OCI-LY1 (cell line): Measurements from ENCODE around the gene PSD2.

Source experiments
- H2AFZ ChIP-seq: fragments of 200-600 bp; sonication (generic), shearing (Covaris generic); 2 replicates; pipeline ENCODE4 v1.6.0; 2014; ENCODE audit warnings: antibody characterized with exemption, mild to moderate bottlenecking, low read length
- H3F3A ChIP-seq: fragments of 200-600 bp; sonication (generic), shearing (Covaris generic); 2 replicates; pipeline ENCODE4 v1.6.0; 2014; ENCODE audit warnings: mild to moderate bottlenecking, antibody characterized with exemption, low read length, moderate library complexity; ENCODE audit not compliant: insufficient read depth
- H3K27ac ChIP-seq: fragments of 200-600 bp; sonication (generic); 2 replicates; pipeline ENCODE4 v1.5.1; 2014; ENCODE audit warnings: low read length, mixed run types, mild to moderate bottlenecking, low read depth; ENCODE audit not compliant: poor library complexity, severe bottlenecking
- H3K27me3 ChIP-seq: fragments of 200-600 bp; sonication (generic); 2 replicates; pipeline ENCODE4 v1.6.0; 2014; ENCODE audit warnings: antibody characterized with exemption, mild to moderate bottlenecking, low read length, moderate library complexity; ENCODE audit not compliant: insufficient read depth
- H3K36me3 ChIP-seq: fragments of 200-600 bp; sonication (generic); 2 replicates; pipeline ENCODE4 v1.6.1; 2014; ENCODE audit warnings: mild to moderate bottlenecking, antibody characterized with exemption, low read length, moderate library complexity, mixed read lengths; ENCODE audit not compliant: insufficient read depth
- H3K4me1 ChIP-seq: fragments of 200-600 bp; sonication (generic); 2 replicates; pipeline ENCODE4 v1.5.1; 2014; ENCODE audit warnings: mild to moderate bottlenecking, low read length, moderate library complexity; ENCODE audit not compliant: insufficient read depth, severe bottlenecking
- H3K4me2 ChIP-seq: fragments of 200-600 bp; sonication (generic), shearing (Covaris generic); 2 replicates; pipeline ENCODE4 v1.6.1; 2014; ENCODE audit warnings: low read length
- H3K4me3 ChIP-seq: fragments of 200-600 bp; sonication (generic); 2 replicates; pipeline ENCODE4 v1.5.1; 2014; ENCODE audit warnings: low read length, low read depth, mild to moderate bottlenecking, mixed read lengths; ENCODE audit not compliant: poor library complexity, severe bottlenecking
- H3K79me2 ChIP-seq: fragments of 200-600 bp; shearing (Covaris generic); 2 replicates; pipeline ENCODE4 v1.6.1; 2016; ENCODE audit warnings: mixed run types, low read length, mixed read lengths; ENCODE audit not compliant: insufficient read depth
- H3K9ac ChIP-seq: fragments of 200-600 bp; sonication (generic), shearing (Covaris generic); 2 replicates; pipeline ENCODE4 v1.6.1; 2014; ENCODE audit warnings: mild to moderate bottlenecking, low read length, mixed read lengths
- H3K9me2 ChIP-seq: fragments of 200-600 bp; sonication (generic), shearing (Covaris generic); 2 replicates; pipeline ENCODE4 v1.6.1; 2014; ENCODE audit warnings: low read depth, mild to moderate bottlenecking, low read length, mixed read lengths
- H3K9me3 ChIP-seq: fragments of 200-600 bp; shearing (Covaris generic); 2 replicates; pipeline ENCODE4 v1.6.1; 2014; ENCODE audit warnings: low read length, mixed read lengths
- H4K20me1 ChIP-seq: fragments of 200-600 bp; sonication (generic), shearing (Covaris generic); 2 replicates; pipeline ENCODE4 v1.6.0; 2016; ENCODE audit warnings: mild to moderate bottlenecking, low read length; ENCODE audit not compliant: insufficient read depth
- EZH2 ChIP-seq: fragments of 200-600 bp; sonication (generic), shearing (Covaris generic); IDR thresholded peaks from 2 replicates; pipeline ENCODE4 v1.8.0; 2017; ENCODE audit warnings: borderline replicate concordance, mixed run types, mild to moderate bottlenecking, antibody characterized with exemption, low read length, moderate library complexity, mixed read lengths
- TF ChIP-seq, protein P1 (sequence below): fragments of 200-600 bp; sonication (generic), shearing (Covaris generic); IDR thresholded peaks from 2 replicates; pipeline ENCODE4 v1.5.1; 2017; ENCODE audit warnings: mild to moderate bottlenecking, antibody characterized with exemption, low read length, moderate library complexity, mixed read lengths

Gene PSD2

DNA sequence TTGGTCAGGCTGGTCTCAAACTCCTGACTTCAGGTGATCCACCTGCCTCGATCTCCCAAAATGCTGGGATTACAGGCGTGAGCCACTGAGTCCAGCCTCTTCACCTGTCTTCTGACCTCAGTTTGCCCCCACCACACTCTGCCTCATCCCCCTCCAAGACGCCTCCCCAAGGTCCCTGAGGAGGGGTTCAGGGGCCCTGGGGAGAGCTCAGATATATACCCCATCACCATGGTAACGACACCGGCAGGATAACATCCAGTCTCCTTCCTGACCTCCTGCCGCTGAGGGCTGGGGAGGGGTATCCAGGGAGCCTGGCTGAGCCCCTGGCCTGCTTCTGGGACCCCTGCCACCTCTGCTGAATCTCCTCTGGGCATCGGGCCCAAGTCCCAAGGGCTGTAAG is 19.7 kb upstream of the PSD2 start:
- Histone ChIP-seq H2AFZ (no peak overlapping the region), H3K27me3 (0 out of 2 replicates have a peak, but pooled peaks cover 5% of the 10 kb centered on the region), H3K9ac (no peak overlapping the region), H3K4me2 (no peak overlapping the region), H3K79me2 (no peaks in the 10 kb centered on the region), H4K20me1 (no peaks in the 10 kb centered on the region), H3K9me3 (no peaks in the 10 kb centered on the region), H3K27ac (no peak overlapping the region), H3K36me3 (no peaks in the 10 kb centered on the region), H3K4me1 (no peaks in the 10 kb centered on the region), H3K9me2 (no peaks in the 10 kb centered on the region), H3K4me3 (no peak overlapping the region), H3F3A (no peaks in the 10 kb centered on the region)
- TF ChIP-seq, protein P1, sequence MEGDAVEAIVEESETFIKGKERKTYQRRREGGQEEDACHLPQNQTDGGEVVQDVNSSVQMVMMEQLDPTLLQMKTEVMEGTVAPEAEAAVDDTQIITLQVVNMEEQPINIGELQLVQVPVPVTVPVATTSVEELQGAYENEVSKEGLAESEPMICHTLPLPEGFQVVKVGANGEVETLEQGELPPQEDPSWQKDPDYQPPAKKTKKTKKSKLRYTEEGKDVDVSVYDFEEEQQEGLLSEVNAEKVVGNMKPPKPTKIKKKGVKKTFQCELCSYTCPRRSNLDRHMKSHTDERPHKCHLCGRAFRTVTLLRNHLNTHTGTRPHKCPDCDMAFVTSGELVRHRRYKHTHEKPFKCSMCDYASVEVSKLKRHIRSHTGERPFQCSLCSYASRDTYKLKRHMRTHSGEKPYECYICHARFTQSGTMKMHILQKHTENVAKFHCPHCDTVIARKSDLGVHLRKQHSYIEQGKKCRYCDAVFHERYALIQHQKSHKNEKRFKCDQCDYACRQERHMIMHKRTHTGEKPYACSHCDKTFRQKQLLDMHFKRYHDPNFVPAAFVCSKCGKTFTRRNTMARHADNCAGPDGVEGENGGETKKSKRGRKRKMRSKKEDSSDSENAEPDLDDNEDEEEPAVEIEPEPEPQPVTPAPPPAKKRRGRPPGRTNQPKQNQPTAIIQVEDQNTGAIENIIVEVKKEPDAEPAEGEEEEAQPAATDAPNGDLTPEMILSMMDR: no peak
- TF ChIP-seq EZH2: no peak

DNA sequence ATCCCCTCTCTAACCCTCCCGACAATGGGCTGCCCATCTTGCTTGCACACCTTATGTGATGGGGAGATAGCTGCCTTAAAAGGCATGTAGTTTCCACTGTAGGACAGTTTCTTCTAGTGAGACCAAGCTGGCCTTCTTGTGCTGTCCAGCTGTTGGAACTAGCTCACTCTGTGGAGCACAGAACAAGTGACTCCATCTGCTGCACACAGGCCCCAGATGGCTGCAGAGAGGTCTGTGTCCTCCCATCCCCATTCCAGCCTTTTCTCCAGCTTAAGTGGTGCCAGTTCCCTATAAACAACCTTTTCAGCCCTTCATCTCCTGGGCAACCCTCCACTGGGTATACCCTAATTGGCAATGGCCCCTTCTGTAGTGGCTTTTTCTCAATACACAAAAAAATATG is 18.7 kb upstream of the PSD2 start:
- no peaks in the 10 kb centered on the region for H3K4me1 ChIP-seq
- no peak overlapping the region for H3K4me3 ChIP-seq
- H3F3A ChIP-seq: no peaks in the 10 kb centered on the region
- H3K9ac ChIP-seq: no peak overlapping the region
- no peak overlapping the region for H3K4me2 ChIP-seq
- TF ChIP-seq, protein P1: no peak
- TF ChIP-seq EZH2: no peak
- no peaks in the 10 kb centered on the region for H3K9me2 ChIP-seq
- H3K36me3 ChIP-seq: no peaks in the 10 kb centered on the region
- H3K27me3 ChIP-seq: 0 out of 2 replicates have a peak, but pooled peaks cover 5% of the 10 kb centered on the region
- no peaks in the 10 kb centered on the region for H3K79me2 ChIP-seq
- no peak overlapping the region for H2AFZ ChIP-seq
- H3K9me3 ChIP-seq: no peaks in the 10 kb centered on the region
- H3K27ac ChIP-seq: no peak overlapping the region
- H4K20me1 ChIP-seq: no peaks in the 10 kb centered on the region

DNA sequence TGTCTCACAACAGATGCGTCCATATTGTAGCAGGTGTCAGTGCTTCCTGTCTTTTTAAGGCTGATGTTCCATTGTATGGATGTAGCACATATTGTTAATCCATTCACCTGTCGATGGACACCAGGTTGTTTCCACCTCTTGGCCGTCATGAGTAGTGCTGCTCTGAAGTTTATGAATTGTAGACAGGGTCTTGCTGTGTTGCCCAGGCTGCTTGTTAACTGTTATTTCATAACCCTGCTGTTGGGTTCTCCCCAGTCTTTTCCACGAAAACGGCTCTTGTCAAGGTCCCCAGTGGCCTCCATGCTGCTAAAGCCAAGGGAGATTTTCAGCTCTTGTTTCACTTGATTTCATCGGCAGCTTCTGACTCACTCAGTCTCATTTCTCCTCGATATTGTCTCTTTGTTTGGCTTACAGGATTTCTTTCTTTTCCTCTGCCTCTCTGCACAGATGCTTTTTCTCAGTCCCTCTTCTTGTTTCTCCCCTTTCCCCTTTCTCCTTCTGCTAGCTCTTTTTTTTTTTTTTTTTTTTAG is 12.1 kb upstream of the PSD2 start:
- no peaks in the 10 kb centered on the region for H4K20me1 ChIP-seq
- TF ChIP-seq EZH2: no peak
- TF ChIP-seq, protein P1: no peak
- no peaks in the 10 kb centered on the region for H3K9me3 ChIP-seq
- no peaks in the 10 kb centered on the region for H3K9me2 ChIP-seq
- H3K9ac ChIP-seq: no peak overlapping the region
- H3K27ac ChIP-seq: no peak overlapping the region
- H3F3A ChIP-seq: no peaks in the 10 kb centered on the region
- peaks cover 4% of the 10 kb centered on the region for H3K4me1 ChIP-seq
- H3K79me2 ChIP-seq: no peaks in the 10 kb centered on the region
- no peaks in the 10 kb centered on the region for H3K36me3 ChIP-seq
- H2AFZ ChIP-seq: no peak overlapping the region
- H3K4me2 ChIP-seq: no peak overlapping the region
- no peak overlapping the region for H3K4me3 ChIP-seq
- no peaks in the 10 kb centered on the region for H3K27me3 ChIP-seq
